Osteoblast (primary cell): ENCODE results near the gene SLC9A3. TPM values are rescaled to one million over a fixed set of nuclear protein-coding genes. Genes with fewer than 3 reads are reported as not detected.
A peak's percentile ranks its signal among the peaks of the same experiment; 100 is the strongest.

Experiments
- DNase-seq: peaks from one replicate; pipeline ENCODE4 v3.0.0; 2011; ENCODE audit warnings: low spot score, mixed read lengths; ENCODE audit not compliant: insufficient read length; ENCODE audit errors: missing footprints
- H2AFZ ChIP-seq: 2 replicates; pipeline ENCODE4 v1.6.0; 2011; ENCODE audit warnings: mild to moderate bottlenecking, low read length
- H3K27ac ChIP-seq: 2 replicates; pipeline ENCODE4 v1.5.1; 2011; ENCODE audit warnings: mild to moderate bottlenecking, low read depth, low read length, moderate library complexity
- H3K27me3 ChIP-seq: 2 replicates; pipeline ENCODE4 v1.6.0; 2012; ENCODE audit warnings: mild to moderate bottlenecking, control low read depth, inconsistent platforms, low read length, moderate library complexity; ENCODE audit not compliant: insufficient read depth
- H3K36me3 ChIP-seq: 2 replicates; pipeline ENCODE4 v1.5.1; 2011; ENCODE audit warnings: mild to moderate bottlenecking, low read length, control low read depth, moderate library complexity; ENCODE audit not compliant: insufficient read depth
- H3K4me1 ChIP-seq: 2 replicates; pipeline ENCODE4 v1.5.1; 2011; ENCODE audit warnings: mild to moderate bottlenecking, low read length, control low read depth, moderate library complexity; ENCODE audit not compliant: insufficient read depth
- H3K4me2 ChIP-seq: 2 replicates; pipeline ENCODE4 v1.6.0; 2011; ENCODE audit warnings: mild to moderate bottlenecking, low read length; ENCODE audit not compliant: insufficient read depth
- H3K4me3 ChIP-seq: fragments of 200-600 bp; sonication (generic); 3 replicates; pipeline ENCODE4 v1.5.1; 2012; ENCODE audit warnings: mild to moderate bottlenecking, low read length, inconsistent platforms; ENCODE audit not compliant: insufficient read depth
- H3K79me2 ChIP-seq: 2 replicates; pipeline ENCODE4 v1.6.0; 2012; ENCODE audit warnings: mild to moderate bottlenecking, low read length, control low read depth, inconsistent platforms; ENCODE audit not compliant: insufficient read depth
- H3K9me3 ChIP-seq: 2 replicates; pipeline ENCODE4 v1.5.1; 2011; ENCODE audit warnings: low read depth, low read length, control low read depth
- H4K20me1 ChIP-seq: 2 replicates; pipeline ENCODE4 v1.6.0; 2012; ENCODE audit warnings: mild to moderate bottlenecking, low read length, control low read depth; ENCODE audit not compliant: insufficient read depth
- total RNA-seq: library from RNA; depleted of rRNA; stranded (reverse); fragments of >200 nt; gene quantifications from 2 replicates; pipeline ENCODE4 v1.2.3, GENCODE V29; 2012
- TF ChIP-seq, protein P1 (sequence below): IDR thresholded peaks from 2 replicates; pipeline ENCODE4 v1.5.1; 2011; ENCODE audit warnings: mild to moderate bottlenecking, low read depth, low read length, moderate library complexity; ENCODE audit errors: extremely low read depth

The SLC9A3 gene
- total RNA-seq, 1 donor, result 1.4 TPM

DNA sequence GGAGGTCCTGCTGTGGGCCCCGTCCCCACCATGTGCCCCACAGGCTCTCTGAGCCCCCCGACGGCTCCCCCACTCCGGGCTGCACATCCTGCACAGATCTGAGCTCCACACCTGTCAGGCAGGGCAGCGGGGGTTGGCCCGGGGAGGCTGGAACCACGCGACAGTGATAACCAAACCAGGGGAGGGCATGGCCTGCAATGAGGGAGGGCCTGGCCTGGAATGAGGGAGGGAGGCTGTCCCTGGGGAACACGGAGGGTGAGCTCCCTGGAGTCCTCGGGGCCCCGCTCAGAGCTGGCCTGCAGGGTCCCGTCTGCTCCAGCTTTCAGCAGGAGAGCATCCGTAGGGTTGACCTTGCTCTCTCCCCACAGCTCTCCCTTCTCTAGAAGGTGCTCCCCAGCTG lies 30.5 kb downstream of the SLC9A3 start:
- no peak overlapping the region for H3K4me3 ChIP-seq

GRCh38 chr5:493119-493701 lies 31.0 kb downstream of the SLC9A3 start:
- H3K79me2 ChIP-seq, result no peaks in the 10 kb centered on the region
- no peak overlapping the region for H2AFZ ChIP-seq
- H3K4me1 ChIP-seq, result no peaks in the 10 kb centered on the region
- H3K9me3 ChIP-seq, result no peaks in the 10 kb centered on the region
- H3K4me2 ChIP-seq, result no peak overlapping the region
- TF ChIP-seq, protein P1, sequence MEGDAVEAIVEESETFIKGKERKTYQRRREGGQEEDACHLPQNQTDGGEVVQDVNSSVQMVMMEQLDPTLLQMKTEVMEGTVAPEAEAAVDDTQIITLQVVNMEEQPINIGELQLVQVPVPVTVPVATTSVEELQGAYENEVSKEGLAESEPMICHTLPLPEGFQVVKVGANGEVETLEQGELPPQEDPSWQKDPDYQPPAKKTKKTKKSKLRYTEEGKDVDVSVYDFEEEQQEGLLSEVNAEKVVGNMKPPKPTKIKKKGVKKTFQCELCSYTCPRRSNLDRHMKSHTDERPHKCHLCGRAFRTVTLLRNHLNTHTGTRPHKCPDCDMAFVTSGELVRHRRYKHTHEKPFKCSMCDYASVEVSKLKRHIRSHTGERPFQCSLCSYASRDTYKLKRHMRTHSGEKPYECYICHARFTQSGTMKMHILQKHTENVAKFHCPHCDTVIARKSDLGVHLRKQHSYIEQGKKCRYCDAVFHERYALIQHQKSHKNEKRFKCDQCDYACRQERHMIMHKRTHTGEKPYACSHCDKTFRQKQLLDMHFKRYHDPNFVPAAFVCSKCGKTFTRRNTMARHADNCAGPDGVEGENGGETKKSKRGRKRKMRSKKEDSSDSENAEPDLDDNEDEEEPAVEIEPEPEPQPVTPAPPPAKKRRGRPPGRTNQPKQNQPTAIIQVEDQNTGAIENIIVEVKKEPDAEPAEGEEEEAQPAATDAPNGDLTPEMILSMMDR, result no peak
- H3K36me3 ChIP-seq, result no peaks in the 10 kb centered on the region
- H3K27ac ChIP-seq, result no peak overlapping the region
- no peaks in the 10 kb centered on the region for H4K20me1 ChIP-seq
- peak; percentile 92 for DNase-seq
- no peak overlapping the region for H3K4me3 ChIP-seq
- H3K27me3 ChIP-seq, result peaks cover 9% of the 10 kb centered on the region

More for the DNA sequence above, 30.5 kb downstream of the SLC9A3 start:
- Histone ChIP-seq H2AFZ (no peak overlapping the region), H3K4me1 (no peaks in the 10 kb centered on the region), H3K79me2 (no peaks in the 10 kb centered on the region), H3K4me2 (no peak overlapping the region), H4K20me1 (no peaks in the 10 kb centered on the region), H3K27me3 (peaks cover 9% of the 10 kb centered on the region), H3K27ac (no peak overlapping the region), H3K36me3 (no peaks in the 10 kb centered on the region), H3K9me3 (no peaks in the 10 kb centered on the region)
- peak; percentile 89 for DNase-seq
- TF ChIP-seq, protein P1, result no peak

DNA sequence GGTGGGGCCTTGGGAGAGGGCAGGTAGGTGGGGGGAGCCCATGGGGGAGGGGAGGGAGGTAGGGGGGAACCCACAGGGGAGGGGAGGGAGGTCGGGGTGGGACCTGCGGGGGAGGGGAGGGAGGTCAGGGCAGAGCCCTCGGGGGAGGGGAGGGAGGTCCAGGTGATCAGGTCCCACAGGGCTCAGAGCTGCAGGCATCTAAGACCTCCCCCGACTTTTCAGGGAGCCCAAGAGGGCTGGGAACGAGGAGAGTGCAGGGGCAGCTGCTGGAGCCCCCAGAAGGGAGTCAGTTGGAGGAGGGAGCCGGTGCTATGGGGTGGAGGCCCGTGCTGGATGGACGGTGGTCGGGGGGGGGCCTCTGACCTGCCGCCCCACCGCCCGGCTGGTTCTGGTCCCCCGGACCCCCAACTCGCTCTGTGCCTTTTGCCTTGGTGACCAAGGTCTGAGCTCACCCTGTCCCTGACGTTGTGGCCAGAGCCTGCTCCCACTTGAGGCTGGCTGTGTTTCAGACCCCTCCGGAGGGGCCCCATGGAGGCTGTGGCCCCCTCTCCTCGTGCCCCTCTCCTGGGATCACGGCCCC lies 31.8 kb downstream of the SLC9A3 start:
- Histone ChIP-seq H3K4me1 (no peaks in the 10 kb centered on the region), H3K27me3 (peaks cover 9% of the 10 kb centered on the region), H3K79me2 (no peaks in the 10 kb centered on the region), H3K36me3 (no peaks in the 10 kb centered on the region), H3K27ac (no peak overlapping the region), H3K9me3 (no peaks in the 10 kb centered on the region), H2AFZ (no peak overlapping the region), H4K20me1 (no peaks in the 10 kb centered on the region), H3K4me2 (no peak overlapping the region), H3K4me3 (no peak overlapping the region)
- TF ChIP-seq, protein P1, result no peak
- no peak for DNase-seq

DNA sequence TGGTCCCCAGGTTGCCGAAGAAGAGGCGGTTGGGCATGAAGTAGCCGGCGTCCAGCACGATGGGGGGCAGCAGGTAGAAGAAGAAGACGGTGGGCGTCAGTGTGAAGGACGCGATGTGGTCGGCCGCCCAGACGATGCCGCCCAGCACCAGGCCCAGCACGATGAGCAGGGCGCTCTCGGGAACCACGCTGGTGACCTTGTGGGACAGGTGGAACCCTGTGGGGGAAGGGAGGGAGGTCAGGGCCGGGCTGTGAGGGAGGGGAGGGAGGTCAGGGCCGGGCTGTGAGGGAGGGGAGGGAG lies 32.4 kb downstream of the SLC9A3 start:
- Histone ChIP-seq H3K27ac (no peak overlapping the region), H4K20me1 (no peaks in the 10 kb centered on the region)

More for the DNA sequence above, 32.4 kb downstream of the SLC9A3 start:
- Histone ChIP-seq H3K79me2 (no peaks in the 10 kb centered on the region), H3K4me3 (no peak overlapping the region), H3K27me3 (peaks cover 9% of the 10 kb centered on the region), H2AFZ (no peak overlapping the region), H3K36me3 (no peaks in the 10 kb centered on the region), H3K4me1 (no peaks in the 10 kb centered on the region), H3K9me3 (no peaks in the 10 kb centered on the region), H3K4me2 (no peak overlapping the region)
- no peak for DNase-seq
- TF ChIP-seq, protein P1, result no peak
